SK-N-SH (cell line): Measurements from ENCODE around the gene SSUH2. TPM values are rescaled to one million over a fixed set of nuclear protein-coding genes. Genes with fewer than 3 reads are reported as not detected.
A peak's percentile ranks its signal among the peaks of the same experiment; 100 is the strongest.

ENCODE experiments used
- CTCF ChIA-PET: fragments of 300-600, 350-600 bp; formaldehyde crosslinking; extraction: SDS; loops from one replicate; lab custom pipeline; 2021; lab: Yijun Ruan, JAX
- POLR2A ChIA-PET: fragments of 350-600 bp; sonication (Branson Sonifier 250); formaldehyde crosslinking; extraction: SDS; loops from one replicate; lab custom pipeline; 2020; ENCODE audit warnings: antibody characterized with exemption, inconsistent platforms; lab: Yijun Ruan, JAX
- DNase-seq: peaks from one replicate; pipeline ENCODE4 v3.0.0; 2012
- H2AFZ ChIP-seq: fragments of 200-600 bp; sonication (generic); 2 replicates; pipeline ENCODE4 v1.8.1; 2016; ENCODE audit warnings: antibody characterized with exemption, mild to moderate bottlenecking, low read depth
- H3F3A ChIP-seq: fragments of 200-600 bp; sonication (generic); replicated peaks from 2 replicates; pipeline ENCODE3; 2016; ENCODE audit warnings: antibody characterized with exemption, mild to moderate bottlenecking; ENCODE audit not compliant: insufficient read depth
- H3K27ac ChIP-seq, 2 experiments: fragments of 200-500 bp in 1 of 2; fragments of 200-600 bp in 1 of 2; sonication (Bioruptor generic) in 1 of 2; sonication (generic), shearing (Covaris generic) in 1 of 2; 2 replicates each; pipeline versions ENCODE4 v1.5.1 to v1.6.1; 2014 to 2016; ENCODE audit warnings: low read depth in 2 of 2, inconsistent platforms in 1 of 2, low read length in 1 of 2, mild to moderate bottlenecking in 1 of 2, mixed read lengths in 1 of 2
- H3K27me3 ChIP-seq: fragments of 200-600 bp; sonication (generic), shearing (Covaris generic); 2 replicates; pipeline ENCODE4 v1.6.1; 2016; ENCODE audit warnings: mixed run types; ENCODE audit not compliant: insufficient read depth
- H3K36me3 ChIP-seq, 2 experiments: fragments of 200-500 bp in 1 of 2; fragments of 200-600 bp in 1 of 2; sonication (Bioruptor generic) in 1 of 2; sonication (generic) in 1 of 2; replicated peaks in 1 of 2; 2 replicates each; pipeline versions ENCODE3 to v1.5.1; 2014 to 2016; ENCODE audit warnings: low read length in 1 of 2, mild to moderate bottlenecking in 1 of 2; ENCODE audit not compliant: insufficient read depth in 2 of 2, control insufficient read depth in 1 of 2
- H3K4me1 ChIP-seq, 2 experiments: fragments of 200-500 bp in 1 of 2; fragments of 200-600 bp in 1 of 2; sonication (Bioruptor generic) in 1 of 2; sonication (generic), shearing (Covaris generic) in 1 of 2; 2 replicates each; pipeline versions ENCODE4 v1.5.1 to v1.6.1; 2014 to 2016; ENCODE audit warnings: low read depth in 1 of 2, low read length in 1 of 2, mixed run types in 1 of 2; ENCODE audit not compliant: insufficient read depth in 2 of 2, control insufficient read depth in 1 of 2
- H3K4me2 ChIP-seq: fragments of 200-600 bp; sonication (generic), shearing (Covaris generic); 2 replicates; pipeline ENCODE4 v1.6.1; 2017; ENCODE audit warnings: mixed run types
- H3K4me3 ChIP-seq, 2 experiments: fragments of 200-500 bp in 1 of 2; fragments of 200-600 bp in 1 of 2; sonication (Bioruptor generic) in 1 of 2; sonication (generic), shearing (Covaris generic) in 1 of 2; 2 replicates each; pipeline versions ENCODE4 v1.5.1 to v1.8.1; 2014 to 2016; ENCODE audit warnings: low read depth in 2 of 2, inconsistent platforms in 1 of 2, low read length in 1 of 2, mild to moderate bottlenecking in 1 of 2, mixed read lengths in 1 of 2, moderate library complexity in 1 of 2
- H3K79me2 ChIP-seq: fragments of 200-600 bp; sonication (generic); 2 replicates; pipeline ENCODE4 v1.8.1; 2017; ENCODE audit warnings: mild to moderate bottlenecking; ENCODE audit not compliant: insufficient read depth
- H3K9ac ChIP-seq: fragments of 200-600 bp; sonication (generic); 2 replicates; pipeline ENCODE4 v1.6.1; 2017; ENCODE audit warnings: mixed run types
- H3K9me2 ChIP-seq: fragments of 200-600 bp; sonication (generic); 2 replicates; pipeline ENCODE4 v1.6.1; 2017; ENCODE audit warnings: mixed run types
- H3K9me3 ChIP-seq: fragments of 200-600 bp; sonication (generic); 2 replicates; pipeline ENCODE4 v1.6.1; 2017; ENCODE audit warnings: mixed run types, mild to moderate bottlenecking, moderate library complexity
- H4K20me1 ChIP-seq: fragments of 200-600 bp; sonication (generic); 2 replicates; pipeline ENCODE4 v1.6.1; 2017; ENCODE audit warnings: mild to moderate bottlenecking, mixed run types; ENCODE audit not compliant: insufficient read depth
- EP300 ChIP-seq, 2 experiments: IDR thresholded peaks; 2 replicates each; pipeline versions ENCODE4 v1.4.0 to v1.6.1; 2012; ENCODE audit warnings: borderline replicate concordance in 1 of 2, low read depth in 1 of 2, low read length in 1 of 2
- EZH2phosphoT487 ChIP-seq: fragments of 200-600 bp; sonication (generic); IDR thresholded peaks from 2 replicates; pipeline ENCODE4 v1.6.1; 2017; ENCODE audit warnings: low read depth, mixed run types, mild to moderate bottlenecking, antibody characterized with exemption, moderate library complexity, borderline replicate concordance
- FOSL2 ChIP-seq: IDR thresholded peaks from 2 replicates; pipeline ENCODE4 v1.4.0; 2012; ENCODE audit warnings: low read depth, mild to moderate bottlenecking, moderate library complexity, borderline replicate concordance
- FOXJ3 ChIP-seq: sonication (generic); formaldehyde crosslinking; IDR thresholded peaks from 2 replicates; pipeline ENCODE4 v1.5.1; 2020; ENCODE audit warnings: mild to moderate bottlenecking, missing genetic modification reagents
- FOXM1 ChIP-seq: IDR thresholded peaks from 2 replicates; pipeline ENCODE4 v1.4.0; 2012; ENCODE audit warnings: low read depth, mild to moderate bottlenecking
- JUND ChIP-seq: IDR thresholded peaks from 2 replicates; pipeline ENCODE4 v1.4.0; 2012
- MEF2A ChIP-seq: IDR thresholded peaks from 2 replicates; pipeline ENCODE4 v1.4.0; 2012; ENCODE audit warnings: low read depth, borderline replicate concordance
- MXI1 ChIP-seq: IDR thresholded peaks from 2 replicates; pipeline ENCODE4 v1.6.1; 2012; ENCODE audit warnings: mild to moderate bottlenecking, low read depth, low read length, improper control_type of control experiment
- NRF1 ChIP-seq: IDR thresholded peaks from 2 replicates; pipeline ENCODE4 v1.6.1; 2012; ENCODE audit warnings: low read depth, mild to moderate bottlenecking, low read length
- PBX3 ChIP-seq: IDR thresholded peaks from 2 replicates; pipeline ENCODE4; 2012
- POLR2AphosphoS5 ChIP-seq: IDR thresholded peaks from 2 replicates; pipeline ENCODE4 v1.6.1; 2012; ENCODE audit warnings: low read depth, low read length
- RAD21 ChIP-seq: IDR thresholded peaks from 2 replicates; pipeline ENCODE4 v1.6.1; 2012; ENCODE audit warnings: mild to moderate bottlenecking, low read length
- RXRA ChIP-seq: IDR thresholded peaks from 2 replicates; pipeline ENCODE4 v1.4.0; 2012; ENCODE audit warnings: low read depth, mild to moderate bottlenecking, borderline replicate concordance
- SIN3A ChIP-seq: IDR thresholded peaks from 2 replicates; pipeline ENCODE4 v1.6.1; 2012; ENCODE audit warnings: low read depth, mild to moderate bottlenecking, low read length, moderate library complexity, borderline replicate concordance
- SMC3 ChIP-seq: IDR thresholded peaks from 2 replicates; pipeline ENCODE4 v1.6.1; 2012; ENCODE audit warnings: low read depth, low read length, improper control_type of control experiment
- TCF12 ChIP-seq: IDR thresholded peaks from 2 replicates; pipeline ENCODE4 v1.4.0; 2012
- YY1 ChIP-seq: IDR thresholded peaks from 2 replicates; pipeline ENCODE4 v1.4.0; 2012; ENCODE audit warnings: low read depth, mild to moderate bottlenecking
- WGBS: methylation state at CpG from one replicate; pipeline ENCODE4 v1.1.6; 2017; ENCODE audit warnings: low lambda C conversion rate; 5-methylcytosine and 5-hydroxymethylcytosine counted together
- polyA plus RNA-seq, 3 experiments: library from polyadenylated mRNA; depleted of rRNA; stranded (reverse); fragments of >200 nt; gene quantifications; 2 replicates each; pipeline ENCODE4 v1.2.3, GENCODE V29; 2012
- TF ChIP-seq, protein P1 (sequence below): IDR thresholded peaks from 2 replicates; pipeline ENCODE4 v1.4.0; 2012; ENCODE audit warnings: low read depth, borderline replicate concordance

SSUH2 gene
- polyA plus RNA-seq, 1 of the 3 experiments (the other 2 are of a cell fraction) = 0.18 TPM

DNA sequence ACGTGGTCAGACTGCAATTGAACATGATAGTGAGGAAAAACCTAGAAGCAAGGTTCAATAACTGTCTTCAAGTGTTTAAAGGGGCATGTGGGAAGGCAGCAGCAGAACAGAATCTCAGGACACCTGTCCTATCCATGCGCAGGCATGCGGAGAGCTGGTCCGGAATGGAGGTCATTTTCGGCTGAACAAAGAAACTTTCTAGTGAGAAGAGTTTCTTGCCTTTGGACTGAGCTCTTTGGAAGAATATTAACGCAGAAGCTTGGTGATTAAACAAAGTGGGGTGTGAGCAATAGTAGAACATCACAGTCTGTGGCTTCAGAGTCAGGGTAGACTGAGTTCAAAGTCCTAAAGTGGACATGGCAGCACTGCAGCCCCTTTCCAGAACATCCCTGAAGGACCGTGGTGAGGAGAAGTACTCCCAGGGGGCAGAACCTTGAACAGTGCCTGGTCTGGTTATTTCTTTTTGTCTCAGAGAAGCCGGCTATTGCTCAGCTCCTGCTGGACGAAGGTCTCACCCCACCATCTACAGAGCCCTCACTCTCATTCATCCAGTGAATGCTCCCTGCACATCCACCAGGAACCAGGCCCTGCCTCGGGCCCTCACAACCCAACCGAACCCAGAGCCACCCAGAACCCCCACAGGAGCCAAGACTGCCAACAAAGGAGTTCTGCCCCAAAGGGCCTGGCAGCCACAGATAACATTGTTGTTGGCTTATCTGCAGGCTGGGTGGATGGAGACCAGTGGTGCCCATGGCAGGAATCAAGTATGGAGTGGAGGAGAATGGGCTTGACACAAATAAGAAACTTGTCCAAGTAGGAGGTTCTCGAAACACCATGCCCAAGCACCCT lies 2.8 kb upstream of the SSUH2 start:
- no peak for DNase-seq
- no peaks in the 10 kb centered on the region for H3K27me3 ChIP-seq
- H3K79me2 ChIP-seq = no peaks in the 10 kb centered on the region
- WGBS = 77% methylated on average over 12 of the region's 12 CpGs
- no peaks in the 10 kb centered on the region for H3K9me2 ChIP-seq
- H3K4me2 ChIP-seq = no peak overlapping the region
- H3K9me3 ChIP-seq = no peaks in the 10 kb centered on the region
- H3K27ac ChIP-seq = peak overlapping the region in 1 of 2 experiments; percentile 100; a peak in 1 of 4 replicates
- no peak overlapping the region for H2AFZ ChIP-seq
- H3F3A ChIP-seq = peaks cover 6% of the 10 kb centered on the region
- CTCF ChIA-PET = interaction anchor here (1.0 to 2.2 kb wide), 7 partner anchors 12 to 205 kb away, joined by 3 to 5 read pairs (median 3); partner anchors contain the start of gene OXTR
- no peak overlapping the region for H3K4me3 ChIP-seq
- TF ChIP-seq FOSL2 (no peak), YY1 (no peak), SIN3A (no peak), NRF1 (no peak), EZH2phosphoT487 (no peak), JUND (no peak), PBX3 (no peak), MXI1 (no peak), MEF2A (no peak), TCF12 (no peak), RAD21 (no peak), RXRA (no peak), SMC3 (no peak), FOXM1 (no peak), POLR2AphosphoS5 (no peak), EP300 (IDR thresholded peaks at IDR 0.05; ENCODE audit: borderline replicate concordance in 1 of 2, low read depth in 1 of 2, low read length in 1 of 2) (no peak), FOXJ3 (CRISPR knock-in tag) (no peak)
- TF ChIP-seq, protein P1, sequence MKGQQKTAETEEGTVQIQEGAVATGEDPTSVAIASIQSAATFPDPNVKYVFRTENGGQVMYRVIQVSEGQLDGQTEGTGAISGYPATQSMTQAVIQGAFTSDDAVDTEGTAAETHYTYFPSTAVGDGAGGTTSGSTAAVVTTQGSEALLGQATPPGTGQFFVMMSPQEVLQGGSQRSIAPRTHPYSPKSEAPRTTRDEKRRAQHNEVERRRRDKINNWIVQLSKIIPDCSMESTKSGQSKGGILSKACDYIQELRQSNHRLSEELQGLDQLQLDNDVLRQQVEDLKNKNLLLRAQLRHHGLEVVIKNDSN = no peak
- TF ChIP-seq, all 33 proteins: peak for 0
- H4K20me1 ChIP-seq = no peaks in the 10 kb centered on the region
- H3K36me3 ChIP-seq = no peaks in the 10 kb centered on the region
- POLR2A ChIA-PET = no interaction called here
- H3K9ac ChIP-seq = no peak overlapping the region
- H3K4me1 ChIP-seq = peaks cover 12 to 63% of the 10 kb centered on the region in 2 experiments
